Stromal cell of bone marrow (primary cell): ENCODE results near the gene KCNK4.

Experiments used
- DNase-seq: peaks from one replicate; pipeline ENCODE4 v3.0.0-alpha.2; 2012; ENCODE audit warnings: low read depth

KCNK4 gene

DNA sequence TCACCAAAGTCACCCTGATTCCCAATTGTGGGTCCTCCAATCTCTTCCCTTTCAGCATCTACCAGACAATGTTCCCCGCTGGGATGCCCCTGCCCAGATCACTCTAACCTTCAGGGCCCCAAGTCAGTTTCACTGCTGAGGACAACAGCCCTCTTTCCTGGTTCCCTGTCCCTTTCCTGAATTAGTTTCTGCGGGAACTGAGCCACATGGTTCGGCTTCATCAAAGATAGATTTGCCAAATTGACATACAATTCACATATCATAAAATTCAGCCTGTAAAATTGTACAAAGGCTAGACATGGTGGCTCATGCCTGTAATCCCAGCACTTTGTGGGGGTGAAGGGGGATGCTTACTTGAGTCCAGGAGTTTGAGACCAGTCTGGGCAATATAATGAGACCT, 36.9 kb downstream of the KCNK4 start:
- DNase-seq: no peak

DNA sequence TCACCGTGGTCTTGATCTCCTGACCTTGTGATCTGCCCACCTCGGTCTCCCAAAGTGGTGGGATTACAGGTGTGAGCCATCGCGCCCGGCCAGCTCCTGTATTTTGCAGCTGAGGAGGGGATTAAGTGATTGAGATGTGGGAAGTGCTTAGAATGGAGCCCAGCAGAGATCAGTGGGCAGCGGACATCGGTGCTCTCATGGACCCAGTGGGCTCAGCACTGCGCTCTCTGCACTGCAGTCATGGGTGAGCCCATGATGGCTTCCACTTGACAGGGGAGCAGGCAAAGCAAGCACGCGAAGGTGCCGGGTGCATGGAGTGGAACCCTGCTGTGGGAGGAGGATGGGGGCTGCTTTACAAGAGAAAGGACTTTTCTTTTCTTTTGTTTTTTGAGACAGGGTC, 39.8 kb downstream of the KCNK4 start:
- no peak for DNase-seq

DNA sequence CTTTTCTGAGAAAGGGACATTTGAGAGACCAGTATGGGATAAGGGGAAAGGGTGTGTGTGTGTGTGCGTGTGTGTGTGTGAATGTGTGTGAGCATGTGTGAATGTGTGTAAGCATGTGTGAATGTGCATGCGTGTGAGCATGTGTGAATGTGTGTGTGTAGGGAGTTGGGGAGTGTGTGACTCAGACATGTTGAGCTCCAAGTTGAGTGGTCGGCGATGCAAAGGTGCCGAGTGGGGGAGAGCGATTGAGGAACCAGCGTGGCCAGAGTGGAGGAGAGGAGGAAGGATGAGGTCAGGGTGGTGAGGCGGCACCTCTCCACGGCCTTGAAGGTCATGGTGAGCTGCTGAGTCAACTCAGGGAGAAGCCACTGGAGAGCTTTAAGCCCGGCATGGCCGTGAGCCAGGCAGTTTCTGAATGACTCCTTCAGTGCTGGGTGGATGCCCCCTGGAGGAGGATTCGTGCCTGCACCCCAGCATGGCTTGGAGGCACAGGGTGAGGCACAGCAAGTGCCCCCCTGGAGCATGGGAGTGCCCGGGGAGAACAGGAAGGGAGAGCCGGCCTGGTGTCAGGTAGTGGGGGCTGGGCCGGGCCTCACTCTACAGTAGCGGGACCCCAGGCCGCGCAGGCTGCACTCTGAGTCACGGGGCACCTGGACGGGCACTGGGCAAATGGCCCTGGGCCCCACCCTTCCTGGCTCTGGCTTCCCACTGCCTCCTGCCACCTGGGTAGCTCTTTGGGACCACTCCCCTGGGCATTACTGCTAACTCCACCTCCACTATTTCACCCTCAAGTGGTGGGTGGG, 40.7 kb downstream of the KCNK4 start:
- peak; percentile 91 for DNase-seq

DNA sequence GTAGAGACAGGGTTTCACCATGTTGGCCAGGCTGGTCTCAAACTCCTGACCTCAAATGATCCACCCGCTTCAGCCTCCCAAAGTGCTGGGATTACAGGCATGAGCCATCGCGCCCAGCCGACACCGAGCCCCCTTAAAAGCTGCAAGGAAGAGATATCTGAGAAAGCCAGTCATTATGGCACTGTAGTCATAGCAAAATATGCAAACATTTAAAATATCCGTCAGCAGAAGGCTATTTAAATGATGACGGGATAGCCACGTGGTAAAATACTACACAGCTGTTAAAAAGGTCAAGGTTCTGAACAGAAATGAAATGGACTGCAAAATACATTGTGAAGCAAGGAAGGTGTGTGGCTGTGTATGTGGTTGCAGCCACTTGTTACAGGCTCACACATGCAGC, 42.5 kb downstream of the KCNK4 start:
- no peak for DNase-seq

DNA sequence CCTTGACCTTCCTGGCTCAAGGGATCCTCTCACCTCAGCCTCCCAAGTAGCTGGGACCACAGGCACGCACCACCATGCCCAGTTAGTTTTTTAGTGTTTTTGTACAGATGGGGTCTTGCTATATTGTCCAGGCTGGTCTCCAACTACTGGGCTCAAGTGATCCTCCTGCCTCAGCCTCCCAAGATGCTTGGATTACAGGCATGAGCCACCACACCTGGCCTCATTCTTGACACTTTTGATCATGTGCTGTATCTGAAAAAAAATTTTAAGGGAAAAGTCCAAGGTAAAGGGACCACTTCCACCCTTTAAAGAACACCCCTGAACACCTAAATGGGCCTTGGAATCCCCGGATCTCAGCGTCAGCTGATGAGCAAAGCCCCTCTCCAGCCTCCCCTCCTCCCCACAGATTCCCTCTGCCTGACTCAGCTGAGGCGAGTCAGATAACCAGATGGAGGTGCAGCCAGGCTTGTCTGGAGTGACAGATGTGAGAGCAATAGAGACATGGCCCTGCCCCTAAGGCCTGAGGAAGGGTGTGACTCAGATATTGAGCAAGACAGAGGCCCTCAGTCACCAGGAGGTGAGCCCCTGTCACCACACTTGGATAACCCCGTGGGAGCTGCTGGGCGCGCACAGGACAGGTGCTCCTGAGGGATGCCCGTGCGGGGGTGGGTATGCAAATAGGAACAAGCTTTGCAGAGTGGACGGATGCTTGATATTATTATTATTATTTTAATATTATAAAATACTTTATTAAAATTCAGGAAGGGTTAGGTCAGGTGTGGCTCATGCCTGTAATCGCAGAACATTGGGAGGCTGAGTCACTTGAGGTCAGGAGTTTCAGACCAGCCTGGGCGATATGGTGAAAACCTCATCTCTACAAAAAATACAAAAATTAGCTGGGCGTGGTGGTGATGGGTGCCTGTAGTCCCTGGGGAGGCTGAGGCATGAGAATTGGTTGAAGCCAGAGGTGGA, 43.9 kb downstream of the KCNK4 start:
- DNase-seq: no peak

DNA sequence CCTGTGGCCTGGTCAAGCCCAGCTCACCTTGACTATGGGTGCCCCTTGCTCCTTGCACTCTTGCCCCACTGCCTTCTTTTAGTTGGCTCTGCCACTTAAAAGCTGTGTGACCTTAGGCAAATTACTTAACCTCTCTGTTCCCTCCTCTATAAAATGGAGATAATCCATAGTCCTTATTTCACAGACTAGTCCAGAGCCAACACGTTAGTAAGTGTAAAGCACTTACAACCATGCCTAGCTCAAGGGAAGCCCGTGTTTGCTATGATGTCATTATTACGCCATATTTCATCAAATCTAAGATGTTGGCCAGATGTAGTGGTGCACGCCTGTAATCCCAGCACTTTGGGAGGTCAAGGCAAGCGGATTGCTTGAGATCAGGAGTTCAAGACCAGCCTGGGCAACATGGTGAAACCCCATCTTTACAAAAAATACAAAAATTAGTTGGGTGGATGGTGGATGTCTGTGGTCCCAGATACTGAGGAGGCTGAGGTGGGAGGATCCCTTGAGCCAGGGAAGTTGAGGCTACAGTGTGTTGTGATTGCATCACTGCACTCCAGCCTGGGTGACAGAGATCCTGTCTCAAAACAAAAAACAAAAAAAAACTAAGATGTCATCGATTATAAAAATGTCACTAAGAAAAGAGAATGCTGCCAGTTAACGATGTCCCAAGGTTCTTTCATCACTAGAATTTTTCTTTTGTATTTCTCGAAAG, 46.6 kb downstream of the KCNK4 start:
- DNase-seq: no peak

DNA sequence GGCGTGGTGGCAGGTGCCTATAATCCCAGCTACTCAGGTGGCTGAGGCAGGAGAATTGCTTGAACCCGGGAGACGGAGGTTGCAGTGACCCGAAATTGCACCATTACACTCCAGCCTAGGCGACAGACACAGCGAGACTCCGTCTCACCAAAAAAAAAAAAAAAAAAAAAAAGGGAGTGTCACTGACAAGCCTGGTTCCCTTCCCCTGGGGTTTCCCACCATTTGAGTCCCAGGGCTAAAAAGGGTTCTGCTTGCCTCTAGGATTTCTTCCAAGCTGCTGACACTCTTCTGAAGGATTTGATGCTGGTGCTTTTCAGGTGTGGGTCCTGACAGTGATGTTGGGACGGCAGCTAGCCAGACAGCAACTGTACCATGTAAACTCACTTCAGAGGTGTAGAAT, 47.6 kb downstream of the KCNK4 start:
- DNase-seq: no peak

DNA sequence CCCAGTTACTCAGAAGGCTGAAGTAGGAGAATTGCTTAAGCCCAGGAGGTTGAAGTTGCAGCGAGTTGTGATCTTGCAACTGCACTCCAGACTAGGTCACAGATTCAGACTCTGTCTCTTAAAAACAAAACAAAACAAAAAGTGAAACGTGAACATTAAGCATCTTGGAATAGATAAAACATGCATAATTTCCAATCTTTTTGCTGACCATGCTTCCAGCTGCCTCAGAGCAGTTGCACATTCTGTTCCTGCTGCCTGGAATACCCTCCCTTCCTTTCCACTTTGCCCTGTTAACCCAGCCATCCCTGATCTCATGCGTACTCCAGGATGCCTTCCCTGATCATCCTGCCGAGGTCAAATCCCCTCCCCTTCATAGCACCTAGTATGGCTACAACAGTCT, 48.2 kb downstream of the KCNK4 start:
- no peak for DNase-seq

DNA sequence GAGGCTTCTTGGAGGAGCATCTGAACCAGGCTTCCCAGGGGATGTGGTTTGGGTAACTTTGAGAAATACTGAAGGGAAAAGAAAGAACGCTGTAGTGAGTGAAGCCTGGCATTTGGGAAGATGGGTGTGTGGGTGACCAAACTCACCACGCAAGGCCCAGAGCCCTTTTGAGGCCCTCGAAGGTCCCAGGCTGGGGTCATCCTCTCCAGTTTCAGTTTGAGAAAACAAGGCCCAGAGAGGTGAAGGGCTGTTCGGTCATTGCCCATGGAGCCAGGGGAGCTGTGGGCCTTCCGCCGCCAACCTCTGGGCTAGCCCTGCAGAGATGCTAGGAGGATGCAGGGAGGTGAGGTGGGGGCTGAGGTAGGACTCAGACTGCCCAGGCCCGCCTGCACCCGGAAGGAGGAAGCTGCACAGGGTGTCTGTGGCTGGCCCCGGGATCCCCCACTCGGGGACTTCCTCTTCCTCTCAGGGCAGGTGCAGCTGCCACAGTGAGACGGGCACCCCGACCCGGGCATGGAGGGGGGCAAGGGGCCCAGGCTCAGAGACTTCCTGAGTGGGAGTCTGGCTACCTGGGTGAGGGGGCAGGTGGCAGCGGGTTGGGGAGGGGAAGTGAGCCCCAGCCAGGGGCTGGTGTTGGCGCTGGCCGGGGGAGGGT, 48.8 kb downstream of the KCNK4 start, which contains the start of gene CCDC88B:
CCDC88B (plus strand) TSS at position 451 of the 655 bp plus-strand sequence; CDS start at position 514, 63 bp downstream.
- DNase-seq: no peak

DNA sequence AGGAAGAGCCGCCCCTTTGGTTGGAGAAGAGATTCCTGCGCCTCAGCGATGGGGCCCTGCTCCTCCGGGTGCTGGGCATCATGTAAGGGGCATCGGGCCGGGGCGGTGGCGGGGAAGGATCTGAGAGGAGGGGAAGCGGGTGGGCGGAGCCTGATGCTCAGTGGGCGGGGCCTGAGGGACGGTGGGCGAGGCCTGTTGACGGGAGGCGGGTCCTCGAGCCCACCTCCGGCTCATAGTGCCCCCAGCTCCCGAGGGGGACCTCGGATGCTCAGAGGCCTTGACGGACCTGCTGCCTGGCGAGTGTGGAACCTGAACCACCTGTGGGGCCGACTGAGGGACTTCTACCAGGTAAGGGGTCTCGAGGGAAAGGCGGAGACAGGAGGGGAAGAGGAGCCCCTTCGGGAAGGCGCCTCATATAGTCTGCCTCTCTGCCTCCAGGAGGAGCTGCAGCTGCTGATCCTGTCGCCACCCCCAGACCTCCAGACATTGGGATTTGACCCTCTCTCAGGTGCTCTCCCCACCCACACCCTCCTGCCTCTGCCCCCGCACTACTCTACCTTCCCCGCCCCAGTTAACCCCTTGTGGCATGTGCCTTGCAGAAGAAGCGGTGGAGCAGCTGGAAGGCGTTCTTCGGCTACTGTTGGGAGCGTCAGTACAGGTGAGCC, 49.7 kb downstream of the KCNK4 start:
- DNase-seq: no peak

DNA sequence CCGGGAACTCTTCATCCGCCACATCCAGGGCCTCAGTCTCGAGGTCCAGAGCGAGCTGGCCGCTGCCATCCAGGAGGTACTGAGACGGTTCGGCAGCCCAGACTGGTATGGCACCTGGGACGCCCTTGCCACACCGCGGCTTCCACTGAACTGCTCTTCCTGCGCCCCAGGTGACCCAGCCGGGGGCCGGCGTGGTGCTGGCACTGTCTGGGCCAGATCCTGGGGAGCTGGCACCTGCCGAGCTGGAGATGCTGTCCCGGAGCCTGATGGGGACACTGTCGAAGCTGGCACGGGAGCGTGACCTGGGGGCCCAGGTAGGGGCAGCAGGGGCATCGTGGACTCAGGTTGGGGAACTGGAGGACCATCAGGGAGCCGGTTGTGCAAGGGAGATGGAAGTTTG, 50.3 kb downstream of the KCNK4 start:
- DNase-seq: no peak

DNA sequence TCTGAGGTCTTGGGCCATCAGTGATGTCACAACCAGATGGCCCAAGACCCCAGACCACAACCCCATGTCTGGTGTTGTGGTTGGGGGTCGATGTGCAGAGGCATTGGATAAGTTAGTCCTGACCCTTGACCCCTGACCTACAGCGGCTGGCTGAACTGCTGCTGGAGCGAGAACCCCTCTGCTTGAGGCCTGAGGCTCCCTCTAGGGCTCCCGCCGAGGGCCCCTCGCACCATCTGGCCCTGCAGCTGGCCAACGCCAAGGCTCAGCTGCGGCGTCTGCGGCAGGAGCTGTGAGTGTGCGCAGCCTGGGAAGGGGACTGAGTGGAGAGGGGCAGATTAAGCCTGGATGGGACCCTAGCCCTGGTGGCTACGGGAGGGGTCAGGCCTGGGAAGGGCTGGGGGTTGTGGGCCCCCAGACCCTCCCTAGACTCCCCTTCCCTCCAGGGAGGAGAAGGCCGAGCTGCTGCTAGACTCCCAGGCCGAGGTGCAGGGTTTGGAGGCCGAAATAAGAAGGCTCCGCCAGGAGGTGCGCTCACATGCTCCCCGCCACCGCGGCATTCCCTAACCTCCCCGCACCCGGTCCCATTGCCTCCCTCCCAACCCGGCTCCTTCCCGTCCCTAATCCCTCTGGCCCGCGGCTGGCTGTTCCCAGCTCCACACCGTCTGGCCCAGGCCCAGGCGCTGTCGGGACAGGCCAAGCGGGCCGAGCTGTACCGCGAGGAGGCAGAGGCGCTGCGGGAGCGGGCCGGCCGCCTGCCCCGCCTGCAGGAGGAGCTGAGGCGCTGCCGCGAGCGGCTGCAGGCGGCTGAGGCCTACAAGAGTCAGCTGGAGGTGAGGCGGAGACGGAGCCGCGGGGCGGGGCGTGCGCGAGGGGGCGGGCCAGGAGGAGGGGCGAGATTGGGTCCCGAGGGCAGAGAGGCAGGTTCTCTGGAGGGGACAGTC, 51.0 kb downstream of the KCNK4 start:
- peak; percentile 67 for DNase-seq

DNA sequence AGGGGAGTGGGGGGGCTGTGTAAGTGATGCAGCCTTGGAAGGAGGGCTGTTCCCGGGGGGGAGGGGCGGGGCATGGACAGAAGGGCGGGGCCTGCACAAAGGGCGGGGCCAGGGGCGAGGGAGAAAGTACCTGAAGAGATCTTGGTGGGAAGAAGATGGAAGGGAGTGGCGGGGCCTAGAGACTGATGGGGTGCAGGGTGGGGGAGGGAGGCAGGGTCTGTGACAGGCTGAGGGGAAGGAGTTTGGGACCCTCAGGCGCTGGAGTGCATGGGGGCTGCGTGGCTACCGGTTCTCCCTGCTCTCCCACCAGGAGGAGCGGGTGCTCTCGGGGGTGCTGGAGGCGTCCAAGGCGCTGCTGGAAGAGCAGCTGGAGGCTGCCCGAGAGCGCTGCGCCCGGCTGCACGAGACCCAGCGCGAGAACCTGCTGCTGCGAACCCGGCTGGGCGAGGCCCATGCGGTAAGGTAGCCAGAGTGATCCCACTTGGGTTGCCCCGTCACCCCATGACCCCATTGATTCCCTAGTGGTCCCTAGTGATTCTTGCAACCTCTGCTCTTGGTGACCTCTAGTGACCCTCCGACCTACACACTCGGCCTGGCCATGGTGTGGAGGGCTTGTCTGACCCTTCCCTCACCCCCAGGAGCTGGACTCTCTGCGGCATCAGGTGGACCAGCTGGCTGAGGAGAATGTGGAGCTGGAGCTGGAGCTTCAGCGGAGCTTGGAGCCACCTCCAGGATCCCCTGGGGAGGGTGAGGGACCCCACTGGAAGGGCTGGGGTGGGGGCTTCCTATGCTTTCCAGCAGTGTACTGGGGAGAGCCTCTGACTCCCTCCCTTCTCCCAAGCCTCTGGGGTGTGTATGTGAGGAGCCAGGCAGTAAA, 52.0 kb downstream of the KCNK4 start:
- DNase-seq: no peak

DNA sequence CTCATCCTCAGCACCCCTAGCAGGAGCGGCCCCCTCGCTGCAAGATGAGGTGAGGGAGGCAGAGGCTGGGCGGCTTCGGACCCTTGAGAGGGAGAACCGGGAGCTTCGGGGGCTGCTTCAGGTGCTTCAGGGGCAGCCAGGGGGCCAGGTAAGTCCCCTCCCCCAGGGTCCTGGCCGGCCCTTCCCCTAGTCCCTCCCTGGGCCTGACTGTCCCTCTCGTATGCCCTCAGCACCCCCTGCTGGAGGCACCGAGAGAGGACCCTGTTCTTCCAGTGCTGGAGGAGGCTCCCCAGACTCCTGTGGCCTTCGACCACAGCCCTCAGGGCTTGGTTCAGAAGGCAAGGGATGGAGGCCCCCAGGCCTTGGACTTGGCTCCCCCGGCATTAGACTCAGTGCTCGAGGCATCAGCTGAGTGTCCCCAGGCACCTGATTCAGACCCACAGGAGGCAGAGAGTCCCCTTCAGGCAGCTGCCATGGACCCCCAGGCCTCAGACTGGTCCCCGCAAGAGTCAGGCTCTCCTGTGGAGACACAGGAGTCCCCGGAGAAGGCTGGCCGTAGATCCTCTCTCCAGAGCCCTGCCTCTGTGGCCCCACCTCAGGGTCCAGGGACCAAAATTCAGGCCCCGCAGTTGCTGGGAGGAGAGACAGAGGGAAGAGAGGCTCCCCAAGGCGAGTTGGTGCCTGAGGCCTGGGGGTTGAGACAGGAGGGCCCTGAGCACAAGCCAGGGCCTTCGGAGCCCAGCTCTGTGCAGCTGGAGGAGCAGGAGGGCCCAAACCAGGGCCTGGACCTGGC, 52.9 kb downstream of the KCNK4 start:
- DNase-seq: no peak

DNA sequence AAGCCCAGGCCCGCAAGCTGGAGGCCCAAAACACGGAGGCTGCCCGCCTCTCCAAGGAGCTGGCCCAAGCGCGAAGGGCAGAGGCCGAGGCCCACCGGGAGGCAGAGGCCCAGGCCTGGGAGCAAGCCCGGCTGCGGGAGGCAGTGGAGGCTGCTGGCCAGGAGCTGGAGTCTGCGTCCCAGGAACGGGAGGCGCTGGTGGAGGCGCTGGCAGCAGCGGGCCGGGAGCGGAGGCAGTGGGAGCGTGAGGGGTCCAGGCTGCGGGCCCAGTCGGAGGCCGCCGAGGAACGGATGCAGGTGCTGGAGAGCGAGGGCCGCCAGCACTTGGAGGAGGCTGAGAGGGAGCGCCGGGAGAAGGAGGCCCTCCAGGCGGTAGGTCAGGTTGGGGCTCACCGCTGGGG, 53.7 kb downstream of the KCNK4 start:
- no peak for DNase-seq

DNA sequence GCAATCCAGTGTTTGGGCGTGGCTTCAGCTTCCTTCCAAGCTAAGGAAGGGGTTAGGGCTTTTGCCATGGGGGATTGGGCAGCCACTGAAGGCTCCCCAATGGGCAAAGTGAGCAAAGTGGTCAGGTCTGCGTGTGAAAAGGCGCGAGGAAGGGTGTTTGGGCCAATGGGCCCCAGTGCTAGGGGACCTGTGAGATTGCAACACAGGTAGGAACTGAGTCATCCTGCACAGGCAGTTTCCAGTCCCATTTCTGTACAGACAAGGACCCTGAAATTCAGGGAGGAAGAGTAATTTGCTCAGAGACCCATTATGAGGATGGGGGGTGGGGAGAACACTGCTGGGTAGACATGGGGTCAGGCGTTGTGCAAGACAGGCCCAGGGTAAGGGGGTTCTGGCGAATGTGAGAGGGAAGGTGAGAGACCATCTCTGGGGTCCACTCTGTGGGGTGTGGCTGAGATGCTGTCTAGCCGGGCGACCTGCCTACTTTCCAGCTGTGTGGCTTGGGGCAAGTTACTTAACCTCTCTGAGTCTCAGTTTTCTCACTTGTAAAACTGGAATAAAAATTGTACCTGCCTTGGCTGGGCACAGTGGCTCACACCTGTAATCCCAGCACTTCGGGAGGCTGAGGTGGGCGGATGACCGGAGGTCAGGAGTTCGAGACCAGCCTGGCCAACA, 56.2 kb downstream of the KCNK4 start:
- no peak for DNase-seq

DNA sequence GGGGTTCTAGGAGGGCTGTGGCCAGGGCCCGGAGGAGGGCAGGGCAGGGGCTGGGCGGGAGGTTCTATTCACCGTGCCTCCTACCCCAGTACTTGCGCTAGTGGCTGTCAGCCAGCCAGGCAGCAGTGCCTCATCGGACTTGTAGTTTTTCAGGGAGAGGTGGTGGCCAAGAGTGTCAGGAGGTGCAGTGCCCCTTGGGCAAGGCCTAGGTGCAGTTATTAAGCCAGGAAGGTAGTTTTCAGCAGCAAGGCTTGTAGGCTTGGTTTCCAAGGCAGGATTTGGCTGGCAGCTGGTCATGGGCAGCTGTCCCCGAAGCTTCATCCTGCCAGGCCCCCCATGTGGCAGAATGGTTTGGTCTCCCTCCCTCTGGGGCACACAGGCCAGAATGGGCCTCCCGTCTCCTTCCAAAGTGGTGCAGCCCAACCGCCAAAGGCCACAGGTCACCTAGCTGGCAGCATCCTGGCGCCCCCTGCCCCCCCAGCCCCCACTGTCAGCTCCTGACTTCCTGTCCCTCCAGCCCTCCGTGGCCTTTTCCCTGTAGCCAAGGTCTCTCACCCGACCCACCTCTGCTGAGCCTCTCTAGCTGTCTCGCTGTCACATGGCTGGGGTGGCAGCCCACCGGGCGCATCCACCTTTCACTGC, 57.4 kb downstream of the KCNK4 start:
- DNase-seq: no peak
